ENCODE data around the gene SLC43A2. TPM values are rescaled to one million over a fixed set of nuclear protein-coding genes. Genes with fewer than 3 reads are reported as not detected.
A peak's percentile ranks its signal among the peaks of the same experiment; 100 is the strongest.

SLC43A2 gene
- total RNA-seq, 1 experiment from 2014 or later = 12.9 TPM

DNA sequence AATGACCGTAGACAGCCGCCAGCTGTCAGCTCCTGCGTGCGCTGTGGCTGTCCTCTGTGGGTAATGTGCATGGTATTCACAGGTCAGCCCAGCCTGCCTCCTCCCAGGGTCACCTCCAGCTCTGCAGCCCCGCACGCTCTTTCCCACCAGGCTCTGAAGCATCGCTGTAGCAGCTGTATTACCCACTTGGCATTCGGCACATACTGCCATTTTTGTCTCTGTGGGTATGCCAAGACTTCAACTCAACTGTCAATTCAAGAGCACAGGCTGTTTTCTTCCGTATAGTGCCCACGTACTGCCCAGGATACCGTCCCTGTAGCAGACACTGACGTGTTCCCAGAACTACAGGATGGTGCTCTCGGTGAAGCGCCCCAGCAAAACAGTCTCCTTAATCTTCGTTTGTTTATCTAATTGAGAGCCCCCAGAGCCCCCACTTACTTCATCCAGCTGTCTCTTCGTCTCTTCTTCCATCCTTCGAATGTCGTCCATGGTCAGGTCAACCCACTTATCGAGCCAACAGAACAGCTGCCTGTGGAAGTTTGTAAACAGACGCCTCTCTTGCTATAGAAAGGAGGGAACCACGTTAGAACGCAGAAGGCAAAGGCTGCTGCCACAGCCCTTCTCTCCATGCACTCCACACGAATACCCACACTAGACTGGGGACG lies 94.8 kb downstream of the SLC43A2 start:
- Histone ChIP-seq H3K9ac (ENCODE audit: extremely low read depth, insufficient read length, low read length) (no peak overlapping the region), H2BK12ac (ENCODE audit: insufficient read length, low read depth, low read length) (no peak overlapping the region), H3K9me3 (ENCODE audit: control insufficient read depth, low read depth, low read length) (no peaks in the 10 kb centered on the region), H4K91ac (ENCODE audit: insufficient read length, low read depth, low read length) (no peak overlapping the region), H4K8ac (replicated peaks; ENCODE audit: insufficient read length, low read depth, low read length) (no peak overlapping the region), H2BK20ac (ENCODE audit: low read depth, low read length, poor library complexity, severe bottlenecking) (no peak overlapping the region), H3T11ph (ENCODE audit: low read length) (no peak overlapping the region), H3K23me2 (ENCODE audit: insufficient read length, low read depth, low read length, poor library complexity, severe bottlenecking) (no peaks in the 10 kb centered on the region), H3K56ac (ENCODE audit: insufficient read length, low read depth, low read length) (no peak overlapping the region), H3K79me2 (ENCODE audit: insufficient read depth, low read length) (no peaks in the 10 kb centered on the region), H2BK120ac (ENCODE audit: low read depth, low read length, poor library complexity, severe bottlenecking) (no peak overlapping the region), H3K14ac (ENCODE audit: insufficient read depth, low read length) (no peak overlapping the region), H2AFZ (ENCODE audit: low read length) (no peak overlapping the region), H3K27ac (ENCODE audit: insufficient read length, low read depth, low read length) (no peak overlapping the region), H3K27me3 (ENCODE audit: insufficient read depth, low read length) (no peaks in the 10 kb centered on the region), H4K20me1 (ENCODE audit: control insufficient read depth, insufficient read depth, insufficient read length) (no peaks in the 10 kb centered on the region), H2BK15ac (ENCODE audit: low read depth, low read length) (no peak overlapping the region), H2BK5ac (ENCODE audit: insufficient read length, low read length) (no peak overlapping the region), H4K5ac (ENCODE audit: insufficient read length, low read depth, low read length) (no peak overlapping the region), H3K4ac (ENCODE audit: low read depth, low read length) (no peak overlapping the region), H3K18ac (ENCODE audit: insufficient read length, low read depth, low read length) (no peak overlapping the region), H2AK5ac (ENCODE audit: insufficient read length, low read length) (no peak overlapping the region), H3K4me1 (ENCODE audit: insufficient read depth, low read length) (no peaks in the 10 kb centered on the region), H3K79me1 (ENCODE audit: insufficient read depth, low read depth, low read length, poor library complexity, severe bottlenecking) (no peaks in the 10 kb centered on the region), H3K23ac (ENCODE audit: insufficient read length, low read depth, low read length) (no peak overlapping the region), H3K4me2 (ENCODE audit: insufficient read depth, insufficient read length, low read length) (no peak overlapping the region)
- no CpG with 5 or more reads among the region's 24 CpGs for WGBS (ENCODE audit: extremely low coverage, insufficient read length, low lambda C conversion rate)
- no peak for DNase-seq
- no peak overlapping the region for H3K4me3 Mint-ChIP-seq
- peaks cover 9 to 74% (median 42%) of the 10 kb centered on the region in 3 experiments; a peak in 6 of 7 replicates for H3K36me3 Mint-ChIP-seq (ENCODE audit: insufficient read depth in 1 of 3, low read depth in 3 of 3)
- H3K27ac Mint-ChIP-seq = peak overlapping the region in 1 of 3 experiments; percentile 56; a peak in 1 of 7 replicates
- TF ChIP-seq, protein P1, sequence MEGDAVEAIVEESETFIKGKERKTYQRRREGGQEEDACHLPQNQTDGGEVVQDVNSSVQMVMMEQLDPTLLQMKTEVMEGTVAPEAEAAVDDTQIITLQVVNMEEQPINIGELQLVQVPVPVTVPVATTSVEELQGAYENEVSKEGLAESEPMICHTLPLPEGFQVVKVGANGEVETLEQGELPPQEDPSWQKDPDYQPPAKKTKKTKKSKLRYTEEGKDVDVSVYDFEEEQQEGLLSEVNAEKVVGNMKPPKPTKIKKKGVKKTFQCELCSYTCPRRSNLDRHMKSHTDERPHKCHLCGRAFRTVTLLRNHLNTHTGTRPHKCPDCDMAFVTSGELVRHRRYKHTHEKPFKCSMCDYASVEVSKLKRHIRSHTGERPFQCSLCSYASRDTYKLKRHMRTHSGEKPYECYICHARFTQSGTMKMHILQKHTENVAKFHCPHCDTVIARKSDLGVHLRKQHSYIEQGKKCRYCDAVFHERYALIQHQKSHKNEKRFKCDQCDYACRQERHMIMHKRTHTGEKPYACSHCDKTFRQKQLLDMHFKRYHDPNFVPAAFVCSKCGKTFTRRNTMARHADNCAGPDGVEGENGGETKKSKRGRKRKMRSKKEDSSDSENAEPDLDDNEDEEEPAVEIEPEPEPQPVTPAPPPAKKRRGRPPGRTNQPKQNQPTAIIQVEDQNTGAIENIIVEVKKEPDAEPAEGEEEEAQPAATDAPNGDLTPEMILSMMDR (conservative IDR thresholded peaks at IDR 0.05) = no peak
- H3K9me3 Mint-ChIP-seq = no peaks in the 10 kb centered on the region
- no peaks in the 10 kb centered on the region for H3K4me1 Mint-ChIP-seq
- no peaks in the 10 kb centered on the region for H3K27me3 Mint-ChIP-seq (ENCODE audit: low read depth)

Data from H9 (cell line).